Esophagus mucosa (tissue), 1 donor: ENCODE data around the gene ERC2. TPM values are rescaled to one million over a fixed set of nuclear protein-coding genes. Genes with fewer than 3 reads are reported as not detected.
"Not testable (repeated sequence)": the region's sequence is repeated elsewhere in the genome, so short reads cannot be mapped to it uniquely, and the experiment has no call there.

ENCODE experiments used
- ATAC-seq: fragments of 200-7000 bp; cut with Tn5 transposase; one replicate; pipeline ENCODE4 v1.9.1; 2020
- total RNA-seq: library from RNA; stranded (reverse); gene quantifications from one replicate; pipeline ENCODE4 v1.2.4, GENCODE V29; 2023
- donor health status: DM: yes; HTN: yes; CAD: no.

ERC2 gene
- total RNA-seq, 1 donor from 2014 or later: 0.48 TPM

DNA sequence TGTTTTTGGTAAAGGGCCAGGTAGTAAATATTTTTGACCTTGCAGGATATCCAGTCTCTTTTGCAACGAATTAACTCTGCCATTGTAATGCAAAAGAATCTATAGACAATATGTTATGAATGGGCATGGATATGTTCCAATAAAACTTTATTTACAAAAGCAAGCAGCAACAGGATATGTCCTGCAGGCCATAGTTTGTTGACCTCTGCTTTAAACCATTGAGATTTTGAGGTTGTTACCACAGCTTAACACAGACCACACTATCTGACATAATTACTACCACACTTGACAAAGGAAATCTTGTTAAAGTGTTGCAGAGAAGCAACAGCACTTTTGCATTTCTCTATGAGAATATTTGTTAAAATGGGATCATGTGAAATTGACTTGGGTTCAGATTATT lies 349.3 kb downstream of the ERC2 start:
- ATAC-seq: no peak

DNA sequence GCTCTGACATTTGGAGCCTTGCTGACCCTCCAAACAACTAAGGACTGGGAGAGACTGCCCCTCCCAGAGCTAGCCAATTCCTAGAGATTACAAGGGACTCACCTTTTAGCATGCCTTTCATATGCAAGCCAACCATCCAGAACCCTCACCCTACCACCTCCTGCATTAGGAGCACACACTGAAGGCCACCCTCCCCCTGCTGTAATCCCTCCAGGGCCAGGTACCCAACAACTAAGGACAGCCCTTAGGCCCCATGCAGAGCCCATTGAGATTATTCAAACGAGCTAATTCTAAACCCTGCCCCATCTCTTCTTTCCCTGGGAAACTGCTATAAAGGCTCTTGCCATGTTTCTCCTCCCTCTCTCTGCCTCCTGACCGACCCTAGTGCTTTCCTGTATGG lies 352.6 kb downstream of the ERC2 start:
- ATAC-seq: no peak

DNA sequence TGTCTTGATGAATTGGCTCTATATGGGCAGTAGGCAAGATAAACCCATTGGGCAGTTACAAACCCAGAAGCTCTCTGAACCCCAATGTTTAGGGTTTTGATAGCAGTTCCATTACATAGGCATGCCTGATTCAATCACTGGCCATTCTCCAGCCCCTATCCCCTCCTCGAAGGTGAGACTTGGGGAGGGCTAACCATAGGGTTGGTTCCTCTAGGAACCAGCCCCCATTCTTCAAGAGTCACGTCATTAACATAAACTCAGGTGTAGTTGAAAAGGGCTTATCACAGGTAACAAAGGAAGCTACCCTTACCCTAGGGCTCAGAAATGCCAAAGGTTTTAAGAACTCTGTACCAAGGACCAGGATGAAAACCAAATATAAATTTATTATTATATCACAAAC lies 353.1 kb downstream of the ERC2 start:
- ATAC-seq: no peak

DNA sequence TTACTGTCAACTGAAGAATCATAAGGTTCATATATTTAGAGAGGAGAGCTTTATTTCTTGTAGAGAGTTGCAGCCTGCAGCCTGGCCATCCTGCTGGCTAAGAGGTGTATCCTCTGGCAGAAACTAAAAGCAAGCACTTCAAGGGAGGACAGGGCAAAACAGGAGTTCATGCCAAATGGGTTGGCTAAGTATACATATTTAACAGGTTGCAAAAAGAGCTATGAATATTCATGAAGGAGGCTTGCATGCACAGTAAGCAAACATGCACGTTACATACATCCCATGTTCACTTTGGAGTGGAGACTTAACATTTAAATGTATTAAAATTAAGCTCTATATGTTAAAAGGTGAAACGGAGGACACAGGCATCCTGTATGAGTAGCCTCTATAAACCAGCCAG lies 354.4 kb downstream of the ERC2 start:
- ATAC-seq: no peak

DNA sequence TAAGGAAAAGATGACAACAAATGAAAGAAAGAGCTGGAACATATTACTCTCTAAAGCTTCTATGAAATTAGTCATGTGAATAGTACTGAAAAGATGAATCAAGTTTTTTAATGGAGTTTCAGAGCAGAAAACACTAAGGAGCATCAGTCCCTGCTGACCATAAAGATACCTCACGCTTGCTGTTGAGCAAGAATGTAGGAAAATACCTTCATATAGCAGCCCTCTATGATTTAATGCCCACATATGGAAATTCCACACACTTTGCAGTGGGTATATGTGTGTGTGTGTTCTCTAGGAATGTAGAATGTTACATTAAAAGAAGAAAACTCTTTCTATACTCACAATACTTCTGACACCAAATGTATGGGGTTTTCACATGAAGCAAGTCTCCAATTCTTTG lies 355.0 kb downstream of the ERC2 start:
- ATAC-seq: no peak

DNA sequence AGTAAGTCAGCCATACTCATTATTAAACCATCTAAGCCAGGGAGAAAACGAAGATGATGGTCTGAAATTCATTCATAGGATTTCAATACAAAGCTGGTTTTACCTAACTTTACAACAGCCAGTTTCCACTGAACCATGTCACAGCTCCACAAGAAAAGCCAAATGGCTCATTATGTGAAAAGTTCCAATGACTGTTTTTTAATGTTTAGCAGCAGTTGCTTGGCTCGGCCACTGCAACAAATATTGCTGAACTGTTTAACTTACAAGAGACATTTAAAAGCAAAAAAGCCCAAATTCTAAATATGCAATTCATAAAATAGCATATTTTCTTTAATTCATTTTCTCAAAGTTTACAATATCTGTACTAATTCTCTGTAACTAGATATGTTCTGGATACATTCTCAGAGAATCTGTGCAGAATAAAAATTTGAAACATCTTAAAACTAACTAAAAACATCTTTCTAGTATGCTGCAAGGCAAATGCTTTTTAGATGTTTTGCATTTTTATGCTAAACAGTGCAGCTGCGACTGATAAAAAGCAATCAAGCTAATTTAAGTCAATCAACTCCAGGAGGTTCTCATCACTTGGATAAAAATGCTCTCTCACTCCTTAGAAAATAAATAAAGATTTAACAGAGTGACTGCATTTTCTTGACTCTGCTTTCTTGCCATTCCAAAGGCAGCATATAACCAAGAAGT lies 356.5 kb downstream of the ERC2 start:
- no peak for ATAC-seq

DNA sequence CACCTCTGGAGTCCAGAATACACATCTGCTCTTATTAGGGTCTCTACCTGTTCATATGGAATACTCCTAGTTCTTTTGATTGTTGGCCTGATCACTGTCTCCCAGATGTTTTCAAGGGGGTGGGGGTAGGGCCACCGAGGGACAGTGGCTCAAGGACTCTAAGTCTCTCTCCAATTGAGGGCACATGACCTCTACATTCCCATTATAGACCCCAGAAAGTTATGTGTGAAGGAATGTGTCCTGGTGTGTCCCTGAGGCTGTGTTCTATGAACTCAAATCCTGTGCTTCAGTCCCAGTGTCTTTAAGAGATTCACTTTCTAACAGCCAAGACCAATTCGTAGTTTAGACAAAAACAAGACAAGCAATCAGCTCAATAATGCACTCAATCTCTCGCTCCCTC lies 357.4 kb downstream of the ERC2 start:
- no peak for ATAC-seq

DNA sequence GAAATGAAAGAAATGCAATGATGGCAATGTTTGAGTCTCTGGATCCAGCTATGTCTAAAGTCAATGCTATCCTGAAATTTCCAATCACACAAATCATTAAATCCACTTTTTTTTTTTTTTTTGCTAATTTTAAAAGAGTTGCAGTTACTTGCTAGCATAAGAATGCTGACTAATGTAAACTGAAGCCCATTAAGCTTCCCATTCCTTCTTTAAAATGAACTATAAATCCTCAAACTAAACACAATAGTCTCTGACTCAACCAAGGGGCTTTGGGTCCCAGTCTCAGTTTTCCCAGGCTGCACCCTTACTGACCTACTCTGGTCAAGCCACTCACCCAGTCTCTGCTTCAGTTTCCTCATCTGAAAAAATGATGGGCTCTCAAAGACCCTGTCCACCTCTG lies 361.1 kb downstream of the ERC2 start:
- ATAC-seq: no peak

DNA sequence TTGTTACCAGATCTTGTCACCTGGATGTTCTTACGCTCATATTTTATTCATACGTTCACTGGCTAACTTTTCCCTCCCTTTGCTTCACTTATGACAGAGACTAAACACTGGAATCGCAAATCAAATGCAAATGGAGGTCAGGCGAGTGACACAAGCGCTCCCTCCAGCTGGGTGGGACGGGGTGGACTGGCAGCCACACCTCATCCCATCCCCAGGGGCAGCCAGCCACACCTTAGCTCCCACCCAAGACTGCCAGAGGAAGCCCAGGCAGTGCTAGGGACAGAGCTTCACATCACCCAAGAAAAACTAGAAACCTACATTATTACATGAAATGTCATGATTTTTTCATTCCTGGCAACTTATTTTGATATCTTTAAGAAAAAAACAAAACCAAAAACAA lies 366.2 kb downstream of the ERC2 start:
- no peak for ATAC-seq

DNA sequence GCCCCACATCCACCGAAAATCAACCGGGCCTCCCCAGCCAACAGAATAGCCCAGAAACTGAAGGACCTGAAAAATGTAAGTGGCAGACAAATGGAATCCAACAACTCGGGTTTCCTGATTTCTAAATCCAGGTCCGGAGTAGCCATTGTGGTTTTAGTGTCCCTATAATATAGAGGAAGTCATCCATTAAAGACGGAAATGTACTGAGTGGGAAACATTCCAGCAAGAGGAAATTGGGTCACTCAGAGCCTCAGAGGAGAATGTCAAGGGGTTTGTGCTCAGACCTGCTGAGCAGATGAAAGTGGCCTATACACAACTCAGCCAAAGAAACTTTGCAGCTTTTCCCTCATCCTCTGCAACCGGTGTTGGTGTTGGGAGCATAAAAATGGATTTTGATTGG lies 366.7 kb downstream of the ERC2 start:
- ATAC-seq: no peak

DNA sequence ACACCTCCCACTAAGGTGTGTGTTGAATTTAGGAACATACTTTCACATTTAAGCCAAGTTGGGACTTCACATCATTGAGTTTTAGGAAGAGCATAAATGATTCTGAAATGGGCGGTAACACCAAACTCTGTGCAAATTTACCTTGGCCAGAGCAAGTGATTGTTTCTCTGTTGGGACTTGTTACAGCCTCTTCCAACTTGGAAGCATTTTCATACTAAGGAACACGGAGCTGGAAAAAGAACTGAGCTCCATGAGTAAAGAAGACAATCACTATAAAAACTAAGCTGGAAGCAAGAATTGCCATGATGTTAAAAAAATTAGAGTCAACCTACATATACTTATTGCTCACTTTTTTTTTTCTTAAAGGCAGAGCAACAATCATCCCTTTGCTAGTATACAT lies 371.3 kb downstream of the ERC2 start:
- peak; percentile 25 for ATAC-seq

DNA sequence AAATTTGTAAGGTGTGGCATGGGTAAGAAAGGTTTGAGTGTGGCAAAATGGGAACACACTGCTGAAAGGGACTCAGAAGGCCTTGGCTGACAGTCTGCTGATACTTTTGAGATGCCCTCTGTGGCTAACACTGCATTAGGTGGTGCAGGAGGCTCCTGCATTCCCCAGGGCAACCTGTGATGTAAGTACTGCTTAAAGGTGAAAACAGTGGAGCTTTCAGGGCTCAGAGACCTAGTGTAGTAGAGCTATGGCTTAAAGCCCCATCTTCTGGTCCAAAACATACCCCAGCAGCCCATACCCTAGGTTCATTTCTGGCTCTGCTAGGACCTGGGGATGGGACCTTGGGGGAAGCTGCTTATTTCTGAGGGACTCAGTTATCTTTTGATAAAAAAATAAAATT lies 374.1 kb downstream of the ERC2 start:
- ATAC-seq: no peak

DNA sequence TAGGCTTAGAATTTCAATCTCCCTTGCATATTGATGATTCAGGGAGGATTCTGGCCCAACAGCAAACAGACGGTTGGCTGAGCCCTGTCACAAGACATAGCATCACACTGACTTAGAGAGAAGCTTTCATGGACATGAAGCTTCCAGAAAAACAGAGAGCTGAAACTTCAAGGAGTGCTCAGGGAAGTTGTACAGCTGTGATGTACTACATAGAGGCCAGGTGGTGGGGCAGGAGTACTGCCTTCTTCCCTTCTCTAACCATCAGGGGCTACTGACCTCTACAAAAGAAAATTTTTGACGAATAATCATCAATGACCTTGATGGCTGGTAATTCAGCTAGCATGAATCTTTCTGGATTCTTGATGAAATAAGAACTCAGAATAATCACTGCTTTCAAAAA lies 378.5 kb downstream of the ERC2 start:
- ATAC-seq: no peak

DNA sequence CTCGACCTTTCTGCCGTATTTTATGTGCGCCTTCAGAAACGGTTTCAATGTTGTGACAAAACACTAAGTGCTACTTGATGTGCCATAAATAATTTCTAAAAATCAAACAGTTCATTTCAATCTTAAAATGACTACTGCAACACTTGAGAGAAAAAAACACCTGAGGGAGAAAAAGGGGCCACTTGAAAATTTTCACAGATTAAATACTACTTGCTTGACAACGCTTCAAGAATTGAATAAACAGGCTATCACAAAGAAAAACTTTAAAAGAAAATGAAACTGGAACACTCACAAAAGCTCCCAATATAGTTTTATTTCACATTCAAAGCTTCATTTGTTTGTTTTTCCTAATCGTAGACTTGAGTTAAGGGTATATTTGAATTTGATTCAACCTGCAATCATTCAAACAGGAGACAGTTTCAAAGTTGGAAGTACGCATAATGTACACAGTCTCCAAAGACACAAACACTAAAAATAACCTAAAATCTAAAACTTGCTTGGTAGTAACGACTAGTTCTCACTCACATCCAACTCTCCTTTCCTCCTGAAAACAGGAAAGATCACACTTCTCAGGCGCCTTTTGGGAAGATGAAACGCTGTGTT lies 380.7 kb downstream of the ERC2 start:
- ATAC-seq: no peak

DNA sequence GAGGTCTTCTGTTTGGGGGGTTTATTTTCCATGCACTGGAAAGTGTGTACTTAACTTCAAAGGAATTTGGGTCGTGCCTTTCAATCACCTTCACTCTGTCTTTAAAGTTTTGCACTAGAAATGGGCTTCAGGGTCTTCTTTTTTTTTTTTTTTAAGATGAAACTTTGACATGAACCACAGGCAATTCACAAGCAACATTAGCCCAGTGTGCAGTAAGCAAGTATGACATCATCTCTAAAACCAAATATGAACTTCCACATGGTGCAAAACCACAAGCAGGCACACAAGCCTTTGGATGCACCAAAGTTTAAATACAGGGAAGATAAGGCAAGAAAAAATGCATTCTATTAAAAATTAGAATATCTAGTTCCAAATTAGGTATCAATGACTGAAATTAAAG lies 381.9 kb downstream of the ERC2 start:
- ATAC-seq: no peak

DNA sequence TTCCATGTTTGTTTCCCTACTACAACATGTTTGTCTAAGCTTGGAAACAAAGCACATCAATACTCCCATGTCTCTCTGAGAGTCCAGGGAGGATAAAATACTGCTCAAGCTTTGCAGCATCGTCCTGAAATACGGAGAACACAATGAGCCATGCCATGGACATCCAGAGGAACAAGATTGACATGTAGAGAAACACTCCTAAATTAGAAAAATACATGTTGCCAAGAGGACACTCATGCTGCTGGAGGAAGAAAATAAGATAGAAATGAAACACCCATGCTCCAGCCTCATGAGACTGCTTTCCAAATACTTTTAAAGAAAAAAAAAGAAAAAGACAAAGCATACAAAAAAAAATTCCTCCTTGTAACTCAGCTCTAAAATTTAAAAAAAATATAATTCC lies 387.0 kb downstream of the ERC2 start:
- ATAC-seq: no peak

DNA sequence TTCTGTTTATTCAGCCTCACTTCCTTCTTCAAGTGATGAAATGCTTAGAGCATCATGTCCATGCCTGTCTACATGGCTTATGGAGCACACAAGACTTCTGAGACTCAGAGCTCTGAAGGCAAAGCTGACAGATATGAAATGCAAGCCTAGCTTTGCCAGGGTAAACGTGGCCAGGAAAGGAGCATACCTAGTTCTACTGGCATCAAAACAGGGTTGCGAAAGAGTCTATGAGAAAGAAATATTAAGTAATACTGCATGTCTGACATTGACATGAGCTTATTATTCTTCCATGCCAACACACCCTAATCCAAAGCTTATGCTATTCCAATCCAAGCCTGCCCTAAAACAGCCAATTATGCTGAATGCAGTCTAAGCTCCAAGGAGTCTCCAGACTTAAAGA lies 391.5 kb downstream of the ERC2 start:
- peak; percentile 98 for ATAC-seq

DNA sequence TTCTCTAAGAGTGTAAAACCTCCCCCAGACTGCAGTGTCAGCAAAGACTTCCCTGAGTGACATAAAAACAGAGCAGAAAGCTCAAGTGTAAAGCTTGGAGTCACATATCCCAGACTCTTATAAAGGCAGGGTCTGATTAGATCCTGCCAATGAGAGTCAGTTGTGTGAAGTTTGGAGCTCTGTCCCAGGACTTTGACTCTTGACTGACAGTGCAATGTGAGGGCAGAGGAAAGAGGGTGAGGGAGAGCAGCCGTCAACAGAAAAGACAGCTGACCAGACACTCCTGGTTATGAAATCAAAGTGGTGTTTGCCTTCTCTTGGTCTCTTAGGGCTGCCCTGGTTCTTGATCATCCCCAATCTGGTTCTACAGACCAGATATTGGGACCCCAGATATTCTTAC lies 393.2 kb downstream of the ERC2 start:
- no peak for ATAC-seq

DNA sequence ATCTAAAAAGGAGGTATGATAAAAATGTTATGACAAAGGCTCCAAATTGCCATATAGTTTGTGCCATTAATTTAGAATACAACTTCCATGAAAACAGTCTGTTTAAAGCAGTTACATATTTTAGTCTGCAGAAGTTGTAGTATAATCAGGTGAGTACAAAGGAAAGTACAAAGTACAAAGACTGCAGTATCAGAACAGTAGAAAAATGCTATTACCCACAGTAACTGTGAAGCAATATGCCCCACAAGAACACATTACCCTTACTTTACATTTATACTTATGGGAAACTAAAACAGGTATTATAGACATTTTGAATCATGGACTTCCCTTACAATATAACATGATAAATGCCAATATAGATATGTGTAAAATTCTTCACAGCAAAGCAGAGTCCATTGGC lies 398.5 kb downstream of the ERC2 start:
- ATAC-seq: no peak

DNA sequence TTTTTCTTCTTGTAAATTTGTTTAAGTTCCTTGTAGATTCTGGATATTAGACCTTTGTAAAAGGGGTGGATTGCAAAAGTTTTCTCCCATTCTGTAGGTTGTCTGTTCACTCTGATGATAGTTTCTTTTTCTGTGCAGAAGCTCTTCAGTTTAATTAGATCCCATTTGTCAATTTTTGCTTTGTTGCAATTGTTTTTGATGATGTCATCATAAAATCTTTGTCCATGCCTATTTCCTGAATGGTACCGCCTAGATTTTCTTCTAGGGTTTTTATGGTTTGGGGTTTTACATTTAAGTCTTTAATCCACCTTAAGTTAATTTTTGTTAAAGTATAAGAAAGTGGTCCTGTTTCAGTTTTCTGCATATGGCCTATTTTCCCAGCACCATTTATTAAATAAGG lies 401.9 kb downstream of the ERC2 start:
- not testable (repeated sequence) for ATAC-seq

DNA sequence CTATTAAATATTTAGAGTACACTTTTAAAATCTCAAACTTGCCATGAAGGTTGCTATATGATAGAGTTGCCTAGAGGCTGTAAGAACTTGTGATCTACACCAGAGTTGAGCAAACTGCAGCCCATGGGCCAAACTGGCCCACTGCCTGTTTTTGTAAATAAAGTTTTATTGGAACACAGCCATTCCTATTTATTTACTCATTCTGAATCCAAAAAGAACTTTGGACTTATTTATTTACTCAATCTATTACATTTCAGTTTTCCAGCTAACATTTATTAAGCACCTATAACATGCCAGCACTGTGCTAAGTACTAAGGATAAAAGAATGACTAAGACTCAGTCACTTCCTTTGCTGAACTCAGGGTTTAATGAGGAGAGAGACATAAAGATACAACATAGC lies 403.6 kb downstream of the ERC2 start:
- ATAC-seq: no peak

DNA sequence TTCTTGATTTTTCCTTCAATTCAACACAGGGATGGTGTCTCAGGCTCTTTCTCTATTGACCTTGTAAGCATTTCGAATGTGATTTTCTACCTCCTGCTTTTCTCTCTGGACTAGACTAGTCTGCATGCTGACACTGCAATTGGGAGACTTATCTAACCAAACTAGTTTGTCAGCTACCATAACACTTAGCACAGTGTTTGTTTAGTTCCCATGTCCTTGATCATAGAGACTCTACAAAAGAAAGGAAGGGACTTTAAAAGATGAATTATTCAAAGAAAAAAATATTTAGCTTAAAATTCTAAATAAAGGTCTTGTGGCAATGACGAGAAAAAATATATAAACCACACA lies 407.0 kb downstream of the ERC2 start:
- peak; percentile 85 for ATAC-seq

DNA sequence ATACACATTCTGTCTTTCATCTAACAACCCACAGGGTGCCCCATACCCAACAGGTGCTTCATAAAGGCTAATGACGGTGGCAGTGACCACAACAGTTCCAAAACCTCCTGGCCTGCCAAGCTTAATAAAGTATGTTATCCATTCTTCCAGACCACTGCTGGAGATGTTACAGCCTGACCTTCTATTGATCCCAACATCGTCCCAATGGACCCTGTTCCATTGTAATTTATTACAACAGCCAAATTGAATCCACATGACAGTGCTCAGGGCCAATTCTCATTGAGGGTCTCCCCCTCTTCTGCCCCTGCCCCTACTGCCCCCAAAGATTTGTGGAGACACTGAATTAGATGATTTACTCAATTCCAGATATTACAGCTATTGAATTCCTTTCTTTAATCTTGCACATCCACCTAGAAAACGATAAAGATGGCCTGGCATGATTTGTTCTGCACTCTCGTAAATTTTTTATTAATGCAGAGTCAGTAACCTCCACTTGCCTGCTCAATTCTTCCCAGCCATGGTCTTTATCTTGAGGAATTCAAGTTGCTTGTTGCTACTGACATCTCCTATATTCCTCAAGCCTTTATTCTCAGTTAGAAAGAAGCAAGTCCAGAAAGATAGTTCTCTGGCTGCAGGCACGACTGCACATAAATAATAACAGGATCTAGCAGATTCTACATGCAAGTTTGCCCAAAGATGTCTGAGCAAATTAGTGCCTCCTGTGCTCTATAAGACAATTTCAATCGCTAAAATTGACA lies 407.6 kb downstream of the ERC2 start:
- ATAC-seq: no peak

DNA sequence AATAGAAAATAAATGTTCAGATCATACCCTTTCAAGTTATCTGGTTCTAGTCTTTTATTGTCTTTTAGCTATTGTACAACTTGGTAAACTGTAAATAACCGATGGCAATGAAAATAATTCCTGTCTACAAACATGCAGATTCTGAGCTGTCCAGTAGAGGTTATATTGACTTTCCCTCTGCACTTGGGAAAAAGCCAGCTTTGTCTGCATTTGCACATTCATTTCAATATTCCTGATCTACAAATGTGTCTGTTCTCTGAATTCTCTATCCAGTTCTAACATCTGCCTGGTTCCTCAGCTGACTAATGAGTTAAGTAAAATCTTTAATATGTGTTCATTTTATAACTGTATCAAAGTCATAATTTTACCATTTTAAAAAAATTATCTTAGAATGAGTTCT lies 408.5 kb downstream of the ERC2 start:
- ATAC-seq: no peak
